Skeletal muscle cell (primary cell): ENCODE measurements around the gene LRRC4B.

ENCODE experiments used
- DNase-seq: peaks from one replicate; pipeline ENCODE4 v3.0.0-alpha.2; 2010; ENCODE audit warnings: low read depth
- H3K4me3 ChIP-seq: 2 replicates; pipeline ENCODE4 v1.5.1; 2011; ENCODE audit warnings: low read depth, mild to moderate bottlenecking, control low read depth, low read length, moderate library complexity

The LRRC4B gene

GRCh38 chr19:50512112-50512998, 55.9 kb downstream of the LRRC4B start:
- no peak for DNase-seq
- H3K4me3 ChIP-seq = peak overlapping the region; percentile 95

- peak; percentile 98 for DNase-seq
These were observed 57.0 kb downstream of the LRRC4B start, which contains the start of gene JOSD2 for GRCh38 chr19:50511069-50511822. JOSD2 (minus strand) TSS chr19:50511191; CDS start chr19:50510431, 760 bp downstream.

GRCh38 chr19:50510700-50511068, 57.6 kb downstream of the LRRC4B start:
- peak overlapping the region; percentile 95 for H3K4me3 ChIP-seq
- DNase-seq = no peak

More at GRCh38 chr19:50511069-50511822, 57.0 kb downstream of the LRRC4B start, which contains the start of gene JOSD2:
- peak within 1 kb of the TSS; percentile 95 for H3K4me3 ChIP-seq

DNA sequence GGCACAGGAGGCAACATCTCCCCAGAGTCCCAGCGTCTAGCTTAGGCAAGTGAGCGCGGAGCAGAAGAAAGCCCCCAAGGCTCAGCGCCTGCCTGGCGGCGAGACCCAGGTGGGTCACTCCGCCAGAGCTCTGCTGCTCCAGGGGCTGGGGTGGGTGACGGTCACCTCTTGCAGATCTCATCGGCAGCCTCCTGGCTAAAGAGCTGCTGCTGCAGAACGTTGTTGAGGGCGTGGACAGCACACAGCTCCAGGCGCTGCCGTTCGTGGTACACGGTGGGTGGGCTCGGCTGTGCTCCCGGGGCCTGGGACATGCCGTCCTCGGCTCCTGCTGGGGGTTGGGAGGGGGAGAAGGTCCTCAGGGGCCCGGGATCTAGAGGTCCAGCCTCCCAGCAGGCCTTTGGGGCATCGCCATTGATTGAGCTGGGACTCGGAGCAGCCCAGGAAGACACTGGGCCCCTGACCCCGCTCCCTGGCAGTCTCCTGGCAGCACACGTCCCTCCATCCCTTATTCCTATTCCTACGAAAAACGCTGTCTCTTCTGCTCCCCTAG, 58.0 kb downstream of the LRRC4B start:
- no peak for DNase-seq
- H3K4me3 ChIP-seq = peak overlapping the region; percentile 95

- no peak overlapping the region for H3K4me3 ChIP-seq
- no peak for DNase-seq
These were observed 58.9 kb downstream of the LRRC4B start for GRCh38 chr19:50509366-50509765.

DNA sequence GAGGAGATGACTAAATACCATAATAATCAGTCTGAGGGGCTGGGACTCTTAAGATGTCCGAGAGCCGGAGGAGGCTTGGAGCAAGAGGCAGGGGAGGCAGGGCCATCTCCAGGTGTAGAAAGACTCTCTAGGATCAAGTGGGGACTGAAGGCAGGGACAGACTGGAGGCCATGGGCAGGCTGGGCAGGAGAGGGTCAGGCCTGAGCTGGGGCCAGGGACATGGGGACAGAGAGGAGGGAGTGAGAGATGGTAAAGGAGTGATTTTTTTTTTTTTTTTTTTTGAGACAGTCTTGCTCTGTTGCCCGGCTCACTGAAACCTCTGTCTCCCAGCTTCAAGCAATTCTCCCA, 59.4 kb downstream of the LRRC4B start:
- H3K4me3 ChIP-seq = no peak overlapping the region
- no peak for DNase-seq

- no peak for DNase-seq
- no peak overlapping the region for H3K4me3 ChIP-seq
These were observed 60.9 kb downstream of the LRRC4B start for GRCh38 chr19:50507376-50507775.

DNA sequence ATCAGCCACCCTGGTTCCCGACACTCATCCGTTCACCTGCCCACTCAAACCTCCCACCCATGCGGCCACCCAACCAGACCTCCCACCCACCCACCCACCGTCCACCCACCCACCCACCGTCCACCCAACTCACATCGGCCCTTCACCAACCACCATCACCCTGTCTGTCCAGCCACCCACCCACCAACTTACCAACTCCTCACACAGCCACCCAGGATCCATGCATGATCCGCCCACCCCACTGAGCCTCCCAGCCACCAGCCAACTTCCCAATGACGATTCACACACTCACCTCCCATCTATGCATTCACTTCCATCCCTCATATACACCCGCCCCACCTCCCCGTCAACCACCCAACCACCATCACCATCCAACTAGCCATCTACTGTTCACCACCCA, 61.5 kb downstream of the LRRC4B start:
- no peak overlapping the region for H3K4me3 ChIP-seq
- DNase-seq = no peak

- H3K4me3 ChIP-seq = no peak overlapping the region
- DNase-seq = no peak
These were observed 62.2 kb downstream of the LRRC4B start for GRCh38 chr19:50505856-50506611.

GRCh38 chr19:50501568-50502475, 66.4 kb downstream of the LRRC4B start:
- no peak for DNase-seq

GRCh38 chr19:50501186-50501567, 67.1 kb downstream of the LRRC4B start:
- H3K4me3 ChIP-seq = no peak overlapping the region
- DNase-seq = no peak

More at GRCh38 chr19:50501568-50502475, 66.4 kb downstream of the LRRC4B start:
- H3K4me3 ChIP-seq = no peak overlapping the region

DNA sequence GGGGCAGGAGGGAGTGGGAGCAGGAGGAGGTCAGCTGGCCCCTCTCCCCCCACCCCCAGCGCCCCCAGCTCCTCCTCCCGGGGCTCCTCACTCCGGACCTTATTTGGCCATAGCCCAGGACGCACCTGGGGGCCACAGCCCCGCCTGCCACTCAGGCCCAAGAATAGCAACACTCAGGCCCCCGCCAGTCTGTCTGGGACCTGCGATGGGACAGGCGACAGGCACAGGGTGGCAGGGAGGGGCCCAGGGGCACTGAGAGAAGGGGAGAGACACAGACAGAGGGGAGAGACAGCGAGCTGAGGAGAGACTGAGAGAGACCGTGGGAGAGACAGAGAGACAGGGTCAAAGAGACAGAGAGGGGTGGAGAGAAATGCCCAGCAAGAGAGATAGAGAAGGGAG, 67.5 kb downstream of the LRRC4B start:
- DNase-seq = no peak
- H3K4me3 ChIP-seq = no peak overlapping the region

GRCh38 chr19:50500060-50500752, 68.0 kb downstream of the LRRC4B start:
- H3K4me3 ChIP-seq = peak overlapping the region; percentile 36
- peak; percentile 38 for DNase-seq

DNA sequence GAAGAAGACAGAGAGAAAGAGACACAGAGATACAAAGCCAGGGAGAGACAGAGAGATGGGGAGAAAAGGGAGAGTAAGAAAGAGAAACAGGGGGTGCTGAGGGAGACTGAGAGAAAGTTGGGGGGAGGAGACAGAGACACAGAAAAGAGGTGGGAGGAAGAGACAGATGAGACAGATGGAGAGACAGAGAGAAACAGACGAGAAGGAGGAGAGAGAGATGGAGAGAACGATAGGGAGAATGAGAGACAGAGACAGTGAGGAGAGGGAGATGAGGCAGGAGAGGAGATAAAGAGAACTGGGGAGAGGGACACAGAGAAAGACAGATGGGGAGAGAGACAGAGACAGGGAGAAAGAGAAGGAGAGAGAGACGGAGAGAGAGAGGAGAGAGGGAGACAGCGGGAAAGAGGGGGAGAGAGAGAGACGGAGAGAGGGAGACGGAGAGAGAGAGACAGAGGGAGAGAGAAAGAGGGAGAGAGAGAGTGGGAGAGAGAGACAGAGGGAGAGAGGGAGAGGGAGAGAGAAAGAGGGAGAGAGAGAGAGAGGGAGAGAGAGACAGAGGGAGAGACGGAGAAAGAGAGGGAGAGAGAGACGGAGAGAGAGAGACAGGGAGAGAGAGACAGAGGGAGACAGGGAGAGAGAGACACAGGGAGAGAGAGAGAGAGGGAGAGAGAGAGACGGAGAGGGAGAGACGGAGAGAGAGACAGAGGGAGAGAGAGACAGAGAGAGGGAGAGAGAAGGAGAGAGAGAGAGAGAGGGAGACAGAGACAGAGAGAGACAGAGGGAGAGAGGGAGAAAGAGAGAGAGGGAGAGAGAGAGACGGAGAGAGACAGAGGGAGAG, 69.8 kb downstream of the LRRC4B start:
- DNase-seq = no peak
- peak overlapping the region; percentile 36 for H3K4me3 ChIP-seq

DNA sequence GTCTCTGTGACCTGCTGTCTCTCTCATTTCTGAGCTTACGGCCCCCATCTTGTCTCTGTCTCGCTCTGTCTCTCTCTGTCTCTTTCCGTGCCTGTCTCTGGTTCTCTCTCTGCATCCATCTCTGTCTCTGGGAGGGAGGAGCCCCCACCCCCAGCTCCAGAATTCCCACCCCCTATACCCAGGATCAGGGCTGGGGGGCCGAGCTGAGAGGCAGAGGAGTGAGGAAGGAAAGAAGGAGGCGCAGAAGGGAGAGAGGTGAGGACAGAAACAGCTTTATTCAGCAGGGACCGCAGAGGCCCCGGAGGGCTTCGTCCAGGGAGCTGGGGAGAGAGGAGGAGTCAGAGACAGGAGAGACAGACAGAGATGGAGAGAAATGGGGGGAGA, 71.2 kb downstream of the LRRC4B start:
- H3K4me3 ChIP-seq = peak overlapping the region; percentile 36
- DNase-seq = no peak

DNA sequence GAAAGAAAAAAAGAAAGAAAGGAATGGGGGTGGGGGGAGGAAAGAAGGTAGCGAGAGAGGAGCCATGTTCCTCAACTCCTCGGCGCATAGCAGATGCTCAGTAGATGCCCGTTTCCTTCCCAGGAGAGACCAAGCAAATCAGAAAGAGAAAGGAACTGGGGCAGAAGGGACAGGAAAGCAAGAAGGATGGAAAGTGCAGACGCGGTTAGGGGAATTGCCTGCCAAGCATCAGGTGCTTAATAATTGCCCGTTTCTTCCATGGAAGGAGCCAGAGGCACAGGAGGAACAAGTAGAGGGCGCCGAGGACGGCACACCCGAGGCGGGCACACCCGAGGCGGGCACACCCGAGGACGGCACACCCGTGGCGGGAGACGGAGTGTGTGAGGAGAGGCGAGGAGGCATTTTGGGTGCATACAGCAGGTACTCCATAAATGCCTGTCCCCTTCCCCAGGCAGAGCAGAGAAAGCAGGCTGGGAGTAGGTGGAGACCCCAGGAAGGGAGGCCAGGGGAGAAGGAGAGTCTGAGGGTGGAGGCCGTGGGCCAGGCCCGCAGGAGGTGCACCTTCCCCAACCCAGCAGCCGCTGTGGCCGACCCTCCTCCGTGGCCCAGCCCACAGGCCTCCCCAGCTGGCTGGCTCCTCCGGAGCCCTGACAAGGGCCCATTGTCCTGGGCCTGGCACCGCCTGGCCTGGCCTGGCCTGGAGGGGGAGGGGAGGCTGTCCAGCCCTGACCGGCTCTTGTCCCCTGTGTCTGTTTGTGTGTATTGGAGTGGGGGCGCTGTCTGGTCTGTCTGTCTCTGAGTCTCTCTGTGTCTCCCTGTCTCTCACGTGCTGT, 71.8 kb downstream of the LRRC4B start:
- H3K4me3 ChIP-seq = peak overlapping the region; percentile 36

More for the DNA sequence above, 71.8 kb downstream of the LRRC4B start:
- DNase-seq = no peak
